ENCODE results near the gene MISP. TPM values are rescaled to one million over a fixed set of nuclear protein-coding genes. Genes with fewer than 3 reads are reported as not detected.

The MISP gene
- total RNA-seq, 4 donors from 2014 or later, result not detected

GRCh38 chr19:797528-798414 lies 46.9 kb downstream of the MISP start:
- TF ChIP-seq CTCF (IDR thresholded peaks at IDR 0.05; ENCODE audit: low read depth), result no peak

- TF ChIP-seq CTCF (IDR thresholded peaks at IDR 0.05; ENCODE audit: low read depth), result no peak
These were observed 47.6 kb downstream of the MISP start for GRCh38 chr19:798415-799075.

- TF ChIP-seq CTCF (IDR thresholded peaks at IDR 0.05; ENCODE audit: low read depth), result no peak
These were observed 48.4 kb downstream of the MISP start for GRCh38 chr19:799076-799881.

GRCh38 chr19:800360-801029 lies 49.6 kb downstream of the MISP start:
- no peak for TF ChIP-seq CTCF (IDR thresholded peaks at IDR 0.05; ENCODE audit: low read depth)

GRCh38 chr19:801030-801860 lies 50.3 kb downstream of the MISP start:
- no peak for TF ChIP-seq CTCF (IDR thresholded peaks at IDR 0.05; ENCODE audit: low read depth)

- TF ChIP-seq CTCF (IDR thresholded peaks at IDR 0.05; ENCODE audit: low read depth), result no peak
These were observed 51.1 kb downstream of the MISP start for GRCh38 chr19:801861-802497.

Data from subcutaneous adipose tissue (tissue), 4 donors.